ENCODE data around the gene HDGFL3. TPM values are rescaled to one million over a fixed set of nuclear protein-coding genes. Genes with fewer than 3 reads are reported as not detected.

HDGFL3 gene
- total and polyA plus RNA-seq, 9 donors: 41.5 to 66.9 (median 50.7) TPM

DNA sequence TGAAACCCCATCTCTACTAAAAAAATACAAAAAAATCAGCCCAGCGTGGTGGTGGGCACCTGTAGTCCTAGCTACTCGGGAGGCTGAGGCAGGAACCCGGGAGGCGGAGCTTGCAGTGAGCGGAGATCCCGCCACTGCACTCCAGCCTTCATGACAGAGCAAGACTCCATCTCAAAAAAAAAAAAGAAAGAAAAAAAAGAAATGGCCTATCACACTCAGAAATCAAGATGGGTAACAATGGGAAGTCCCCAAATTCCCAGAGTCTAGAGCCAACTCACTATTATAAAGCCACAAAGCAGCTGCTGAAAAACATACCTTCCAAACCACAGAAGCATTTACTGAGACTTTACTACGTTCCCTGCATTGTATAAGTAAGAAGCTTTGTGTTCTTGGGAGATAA, 7.5 kb downstream of the HDGFL3 start:
- WGBS (ENCODE audit: insufficient coverage): no CpG with 5 or more reads among the region's 7 CpGs
- no peaks in the 10 kb centered on the region for H3K36me3 ChIP-seq (ENCODE audit: control insufficient read depth, insufficient read depth, low read length)
- peaks cover 2% of the 10 kb centered on the region for H3K4me1 ChIP-seq (ENCODE audit: control insufficient read depth, insufficient read depth, low read length)
- H3K27ac ChIP-seq (ENCODE audit: low read length): no peak overlapping the region
- no peaks in the 10 kb centered on the region for H3K27me3 ChIP-seq (ENCODE audit: control insufficient read depth, insufficient read depth, low read length)
- no peaks in the 10 kb centered on the region for H3K9me3 ChIP-seq (replicated peaks; ENCODE audit: control insufficient read depth, low read depth, low read length)
- no peak for DNase-seq
- H3K4me3 ChIP-seq (ENCODE audit: low read length): no peak overlapping the region

DNA sequence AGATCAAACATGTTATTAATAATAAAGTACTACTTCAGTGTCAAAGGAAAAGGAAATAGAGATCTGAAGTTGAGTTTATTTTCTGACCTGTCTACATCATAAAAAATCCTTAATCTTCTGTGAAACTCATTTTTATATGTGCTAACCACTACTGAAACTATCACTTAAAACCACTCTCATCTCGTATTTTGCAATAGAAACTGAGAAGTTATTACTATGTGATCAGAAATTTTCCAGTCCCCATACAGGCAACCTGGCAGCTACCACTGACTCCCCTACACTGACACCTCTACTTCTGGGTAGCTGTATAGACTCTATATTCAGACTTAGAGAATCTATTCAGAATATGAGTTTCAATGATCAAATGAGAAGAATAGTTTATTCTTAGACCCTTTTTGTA, 8.3 kb downstream of the HDGFL3 start:
- Histone ChIP-seq H3K4me1 (ENCODE audit: control insufficient read depth, insufficient read depth, low read length) (no peaks in the 10 kb centered on the region), H3K27me3 (ENCODE audit: control insufficient read depth, insufficient read depth, low read length) (no peaks in the 10 kb centered on the region), H3K4me3 (ENCODE audit: low read length) (no peak overlapping the region), H3K36me3 (ENCODE audit: control insufficient read depth, insufficient read depth, low read length) (no peaks in the 10 kb centered on the region), H3K27ac (ENCODE audit: low read length) (no peak overlapping the region), H3K9me3 (replicated peaks; ENCODE audit: control insufficient read depth, low read depth, low read length) (no peaks in the 10 kb centered on the region)
- WGBS (ENCODE audit: insufficient coverage): no CpG with 5 or more reads among the region's 1 CpG
- no peak for DNase-seq

DNA sequence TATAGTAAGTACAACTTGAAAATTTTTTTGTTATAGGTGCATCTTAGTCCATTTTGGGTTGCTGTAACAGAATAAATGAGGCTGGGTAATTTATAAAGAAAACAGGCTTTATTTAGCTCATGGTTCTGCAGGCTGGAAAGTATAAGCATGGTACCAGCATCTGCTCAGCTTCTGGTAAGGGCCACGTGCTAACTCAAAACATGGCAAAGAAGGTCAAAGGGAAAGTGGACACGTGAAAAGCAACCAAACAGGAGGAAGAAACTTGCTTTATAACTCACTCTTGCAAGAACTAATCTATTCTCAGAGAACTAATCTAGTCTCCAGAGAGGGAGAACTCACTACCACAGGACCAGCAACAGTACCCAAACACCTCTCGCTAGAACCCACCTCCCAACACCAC, 9.1 kb downstream of the HDGFL3 start:
- WGBS (ENCODE audit: insufficient coverage): 67% methylated on average over 1 of the region's 3 CpGs
- no peaks in the 10 kb centered on the region for H3K4me1 ChIP-seq (ENCODE audit: control insufficient read depth, insufficient read depth, low read length)

DNA sequence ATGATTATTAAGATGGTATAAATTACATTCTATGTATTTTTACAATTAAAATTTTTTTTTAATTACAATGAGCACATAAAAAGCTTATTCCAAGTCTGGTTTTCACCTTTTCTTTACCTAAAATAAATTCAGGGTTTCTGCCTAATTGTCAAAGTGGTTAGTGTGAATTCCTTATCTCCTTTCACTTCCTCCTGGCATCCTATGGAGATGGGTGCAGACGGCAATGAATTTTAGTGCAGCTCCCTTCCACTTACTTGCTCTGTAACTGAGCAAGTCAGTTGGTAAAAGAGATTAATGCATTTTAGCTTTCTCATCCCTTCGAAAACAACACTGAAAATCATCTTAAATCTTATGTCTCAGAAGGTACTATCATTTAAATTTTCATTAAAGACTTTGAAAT, 13.1 kb downstream of the HDGFL3 start:
- Histone ChIP-seq H3K4me1 (ENCODE audit: control insufficient read depth, insufficient read depth, low read length) (no peaks in the 10 kb centered on the region), H3K4me3 (ENCODE audit: low read length) (no peak overlapping the region), H3K36me3 (ENCODE audit: control insufficient read depth, insufficient read depth, low read length) (no peaks in the 10 kb centered on the region), H3K27ac (ENCODE audit: low read length) (no peak overlapping the region), H3K9me3 (replicated peaks; ENCODE audit: control insufficient read depth, low read depth, low read length) (no peaks in the 10 kb centered on the region), H3K27me3 (ENCODE audit: control insufficient read depth, insufficient read depth, low read length) (no peaks in the 10 kb centered on the region)
- WGBS (ENCODE audit: insufficient coverage): no CpG with 5 or more reads among the region's 2 CpGs
- no peak for DNase-seq

More for the DNA sequence above, 9.1 kb downstream of the HDGFL3 start:
- Histone ChIP-seq H3K27me3 (ENCODE audit: control insufficient read depth, insufficient read depth, low read length) (no peaks in the 10 kb centered on the region), H3K9me3 (replicated peaks; ENCODE audit: control insufficient read depth, low read depth, low read length) (no peaks in the 10 kb centered on the region), H3K36me3 (ENCODE audit: control insufficient read depth, insufficient read depth, low read length) (no peaks in the 10 kb centered on the region), H3K4me3 (ENCODE audit: low read length) (no peak overlapping the region), H3K27ac (ENCODE audit: low read length) (no peak overlapping the region)
- DNase-seq: no peak

DNA sequence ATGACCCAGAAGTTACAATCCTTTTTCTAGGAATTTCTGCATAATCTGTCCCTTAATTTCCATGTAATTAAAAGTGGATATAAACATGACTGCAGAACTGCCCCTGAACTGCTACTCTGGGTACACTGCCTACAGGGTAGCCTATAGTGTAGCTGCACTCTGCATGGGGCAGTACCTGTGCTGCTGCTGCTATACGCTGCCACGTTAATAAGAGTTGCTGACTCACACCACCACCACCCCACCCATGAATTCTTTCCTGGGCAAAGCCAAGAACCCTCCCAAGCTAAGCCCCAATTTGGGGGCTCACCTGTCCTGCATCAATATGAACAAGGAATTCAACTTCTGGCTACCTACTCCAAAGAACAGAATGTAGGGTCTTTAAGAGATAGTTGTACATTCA, 13.9 kb downstream of the HDGFL3 start:
- H3K36me3 ChIP-seq (ENCODE audit: control insufficient read depth, insufficient read depth, low read length): no peaks in the 10 kb centered on the region
- no peaks in the 10 kb centered on the region for H3K4me1 ChIP-seq (ENCODE audit: control insufficient read depth, insufficient read depth, low read length)
- H3K4me3 ChIP-seq (ENCODE audit: low read length): no peak overlapping the region
- H3K27me3 ChIP-seq (ENCODE audit: control insufficient read depth, insufficient read depth, low read length): no peaks in the 10 kb centered on the region
- DNase-seq: no peak
- WGBS (ENCODE audit: insufficient coverage): no CpG with 5 or more reads among the region's 2 CpGs
- no peaks in the 10 kb centered on the region for H3K9me3 ChIP-seq (replicated peaks; ENCODE audit: control insufficient read depth, low read depth, low read length)
- no peak overlapping the region for H3K27ac ChIP-seq (ENCODE audit: low read length)

DNA sequence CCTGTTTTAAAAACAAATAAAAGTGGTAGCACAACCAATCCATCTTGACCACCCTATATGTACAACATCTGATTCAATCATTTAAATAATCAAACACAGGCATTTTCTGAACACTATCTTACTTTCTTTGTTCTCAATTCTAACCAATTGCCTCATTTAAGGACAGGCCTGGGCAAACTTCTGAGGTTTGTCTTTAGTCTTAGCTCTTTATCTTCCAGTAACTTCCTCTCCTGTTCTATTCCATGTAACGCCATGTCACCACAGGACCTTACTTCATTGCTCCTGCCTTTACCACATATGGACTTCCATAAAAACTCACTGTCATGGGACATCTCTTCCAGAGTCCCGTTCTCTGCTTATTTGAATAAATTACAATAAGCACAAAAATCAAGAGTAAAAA, 14.9 kb downstream of the HDGFL3 start:
- H3K27ac ChIP-seq (ENCODE audit: low read length): no peak overlapping the region
- H3K4me1 ChIP-seq (ENCODE audit: control insufficient read depth, insufficient read depth, low read length): no peaks in the 10 kb centered on the region
- H3K36me3 ChIP-seq (ENCODE audit: control insufficient read depth, insufficient read depth, low read length): no peaks in the 10 kb centered on the region
- H3K4me3 ChIP-seq (ENCODE audit: low read length): no peak overlapping the region
- DNase-seq: no peak
- 60% methylated on average over 1 of the region's 2 CpGs for WGBS (ENCODE audit: insufficient coverage)
- no peaks in the 10 kb centered on the region for H3K27me3 ChIP-seq (ENCODE audit: control insufficient read depth, insufficient read depth, low read length)
- no peaks in the 10 kb centered on the region for H3K9me3 ChIP-seq (replicated peaks; ENCODE audit: control insufficient read depth, low read depth, low read length)

DNA sequence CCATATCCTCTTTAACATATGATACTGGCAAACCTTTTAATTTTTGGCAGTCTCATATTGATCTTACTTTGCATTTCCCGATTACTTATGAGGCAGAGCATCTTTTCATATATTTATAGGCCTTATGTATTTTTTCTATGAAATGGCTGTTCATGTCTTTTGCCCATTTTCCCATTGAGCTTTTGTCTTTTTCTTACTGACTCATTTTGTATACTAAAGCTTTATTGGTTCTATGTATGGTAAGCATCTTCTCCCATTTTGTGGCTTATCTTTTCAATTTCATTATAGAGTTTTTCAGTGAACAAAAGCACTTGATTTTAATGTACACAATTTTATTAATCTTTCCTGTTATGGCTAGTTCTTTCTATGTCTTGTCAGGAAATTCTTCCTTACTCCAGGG, 17.2 kb downstream of the HDGFL3 start:
- Histone ChIP-seq H3K9me3 (replicated peaks; ENCODE audit: control insufficient read depth, low read depth, low read length) (no peaks in the 10 kb centered on the region), H3K4me1 (ENCODE audit: control insufficient read depth, insufficient read depth, low read length) (no peaks in the 10 kb centered on the region), H3K36me3 (ENCODE audit: control insufficient read depth, insufficient read depth, low read length) (no peaks in the 10 kb centered on the region), H3K27me3 (ENCODE audit: control insufficient read depth, insufficient read depth, low read length) (no peaks in the 10 kb centered on the region), H3K4me3 (ENCODE audit: low read length) (no peak overlapping the region), H3K27ac (ENCODE audit: low read length) (no peak overlapping the region)
- WGBS (ENCODE audit: insufficient coverage): no CpG with 5 or more reads among the region's 1 CpG
- DNase-seq: no peak

DNA sequence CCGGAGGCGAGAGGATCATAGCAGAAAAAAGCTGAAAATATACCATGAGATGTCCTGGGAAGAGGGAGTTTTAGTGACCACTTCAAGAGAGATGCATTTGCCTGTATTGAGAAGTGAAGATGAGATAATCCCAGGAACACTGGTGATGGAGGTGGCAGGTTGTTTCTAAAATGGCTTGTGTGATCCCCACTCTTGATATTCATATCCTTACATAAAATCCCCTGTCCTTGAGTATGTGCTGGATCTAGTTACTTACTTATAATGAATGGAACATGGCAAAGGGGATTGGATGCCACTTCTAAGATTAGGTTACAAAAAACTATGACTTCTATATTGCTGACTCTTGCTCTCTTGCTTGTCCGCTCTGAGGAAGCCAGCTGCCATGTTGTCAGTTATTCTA, 22.1 kb downstream of the HDGFL3 start:
- Histone ChIP-seq H3K27ac (ENCODE audit: low read length) (no peak overlapping the region), H3K36me3 (ENCODE audit: control insufficient read depth, insufficient read depth, low read length) (no peaks in the 10 kb centered on the region), H3K9me3 (replicated peaks; ENCODE audit: control insufficient read depth, low read depth, low read length) (no peaks in the 10 kb centered on the region), H3K27me3 (ENCODE audit: control insufficient read depth, insufficient read depth, low read length) (no peaks in the 10 kb centered on the region), H3K4me1 (ENCODE audit: control insufficient read depth, insufficient read depth, low read length) (no peaks in the 10 kb centered on the region), H3K4me3 (ENCODE audit: low read length) (no peak overlapping the region)
- WGBS (ENCODE audit: insufficient coverage): 100% methylated on average over 2 of the region's 3 CpGs
- DNase-seq: no peak

DNA sequence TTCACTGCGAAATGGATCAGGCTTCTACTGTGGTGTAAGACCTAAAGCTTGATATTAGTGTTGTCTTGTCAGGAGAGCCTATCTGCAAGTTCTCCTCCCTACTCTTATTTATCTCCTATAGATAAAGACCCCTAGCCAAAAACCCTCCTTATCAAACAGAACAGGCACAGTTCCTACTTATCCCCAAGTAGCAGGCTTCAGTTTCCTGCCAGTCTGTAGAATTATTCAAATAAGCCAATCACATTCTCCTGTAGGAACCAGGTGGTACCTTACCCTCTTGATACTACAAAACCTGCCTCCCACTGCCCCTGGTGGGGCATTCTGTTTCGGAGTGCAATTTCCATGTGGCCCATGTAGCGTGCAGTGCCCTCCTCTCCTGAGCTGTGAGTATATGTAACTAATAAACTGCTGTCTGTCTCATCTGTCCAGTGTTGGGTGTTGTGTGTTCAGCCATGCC, 28.7 kb downstream of the HDGFL3 start:
- no peak overlapping the region for H3K4me3 ChIP-seq (ENCODE audit: low read length)
- H3K4me1 ChIP-seq (ENCODE audit: control insufficient read depth, insufficient read depth, low read length): no peaks in the 10 kb centered on the region
- no peaks in the 10 kb centered on the region for H3K9me3 ChIP-seq (replicated peaks; ENCODE audit: control insufficient read depth, low read depth, low read length)
- no peaks in the 10 kb centered on the region for H3K27me3 ChIP-seq (ENCODE audit: control insufficient read depth, insufficient read depth, low read length)
- WGBS (ENCODE audit: insufficient coverage): no CpG with 5 or more reads among the region's 3 CpGs
- DNase-seq: no peak
- H3K27ac ChIP-seq (ENCODE audit: low read length): no peak overlapping the region
- H3K36me3 ChIP-seq (ENCODE audit: control insufficient read depth, insufficient read depth, low read length): no peaks in the 10 kb centered on the region

DNA sequence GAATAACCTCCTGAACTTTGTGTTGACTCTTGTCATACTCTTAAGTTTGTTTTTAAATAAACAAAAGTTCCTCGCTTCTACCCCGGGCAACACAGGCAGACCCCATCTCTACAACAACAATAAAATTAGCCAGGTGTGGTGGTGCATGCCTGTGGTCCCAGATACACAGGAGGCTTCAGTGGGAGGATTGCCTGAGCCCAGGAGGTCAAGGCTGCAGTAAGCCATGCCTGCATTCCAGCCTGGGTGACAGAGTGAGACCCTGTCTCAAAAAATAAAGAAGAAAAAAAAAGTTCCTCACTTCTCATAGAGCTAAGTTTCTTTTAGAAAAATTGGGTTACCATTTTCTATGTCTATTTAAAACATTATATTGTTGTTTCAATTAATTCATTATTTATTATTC, 29.2 kb downstream of the HDGFL3 start:
- no peaks in the 10 kb centered on the region for H3K9me3 ChIP-seq (replicated peaks; ENCODE audit: control insufficient read depth, low read depth, low read length)
- H3K27me3 ChIP-seq (ENCODE audit: control insufficient read depth, insufficient read depth, low read length): no peaks in the 10 kb centered on the region
- no CpG with 5 or more reads among the region's 2 CpGs for WGBS (ENCODE audit: insufficient coverage)
- no peaks in the 10 kb centered on the region for H3K4me1 ChIP-seq (ENCODE audit: control insufficient read depth, insufficient read depth, low read length)
- H3K4me3 ChIP-seq (ENCODE audit: low read length): no peak overlapping the region
- no peak for DNase-seq
- H3K36me3 ChIP-seq (ENCODE audit: control insufficient read depth, insufficient read depth, low read length): no peaks in the 10 kb centered on the region
- no peak overlapping the region for H3K27ac ChIP-seq (ENCODE audit: low read length)

DNA sequence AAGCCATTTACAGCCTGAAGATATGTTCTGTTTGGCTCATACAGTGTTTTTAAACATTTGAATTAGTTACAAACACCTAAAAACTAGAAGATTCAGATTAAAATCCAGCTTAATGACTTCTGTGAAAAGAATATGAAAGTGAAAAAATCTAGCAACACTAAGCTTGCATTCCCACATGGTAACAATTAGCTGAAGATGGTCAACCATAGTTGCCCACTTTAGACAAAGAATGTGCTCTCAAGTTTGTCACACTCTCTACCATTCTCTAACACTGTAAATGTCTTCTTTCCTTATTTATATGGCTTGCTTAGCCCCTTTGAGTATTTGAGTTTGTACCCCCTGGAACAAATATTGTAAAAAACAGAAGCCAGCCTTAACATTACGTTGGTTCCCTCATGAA, 32.7 kb downstream of the HDGFL3 start:
- no peaks in the 10 kb centered on the region for H3K4me1 ChIP-seq (ENCODE audit: control insufficient read depth, insufficient read depth, low read length)
- H3K36me3 ChIP-seq (ENCODE audit: control insufficient read depth, insufficient read depth, low read length): peaks cover 4% of the 10 kb centered on the region
- H3K27me3 ChIP-seq (ENCODE audit: control insufficient read depth, insufficient read depth, low read length): no peaks in the 10 kb centered on the region
- H3K27ac ChIP-seq (ENCODE audit: low read length): no peak overlapping the region
- no peak for DNase-seq
- no peak overlapping the region for H3K4me3 ChIP-seq (ENCODE audit: low read length)
- peaks cover 2% of the 10 kb centered on the region for H3K9me3 ChIP-seq (replicated peaks; ENCODE audit: control insufficient read depth, low read depth, low read length)
- no CpG with 5 or more reads among the region's 1 CpG for WGBS (ENCODE audit: insufficient coverage)

Measured in muscle of leg (tissue), 11 donors.